ENCODE data around the gene MGRN1. TPM values are rescaled to one million over a fixed set of nuclear protein-coding genes. Genes with fewer than 3 reads are reported as not detected.

Gene MGRN1
- total and polyA plus RNA-seq, 2 donors (not counting 1 experiment from before 2014, with no cell fraction given), result 5.4 to 26.1 TPM

DNA sequence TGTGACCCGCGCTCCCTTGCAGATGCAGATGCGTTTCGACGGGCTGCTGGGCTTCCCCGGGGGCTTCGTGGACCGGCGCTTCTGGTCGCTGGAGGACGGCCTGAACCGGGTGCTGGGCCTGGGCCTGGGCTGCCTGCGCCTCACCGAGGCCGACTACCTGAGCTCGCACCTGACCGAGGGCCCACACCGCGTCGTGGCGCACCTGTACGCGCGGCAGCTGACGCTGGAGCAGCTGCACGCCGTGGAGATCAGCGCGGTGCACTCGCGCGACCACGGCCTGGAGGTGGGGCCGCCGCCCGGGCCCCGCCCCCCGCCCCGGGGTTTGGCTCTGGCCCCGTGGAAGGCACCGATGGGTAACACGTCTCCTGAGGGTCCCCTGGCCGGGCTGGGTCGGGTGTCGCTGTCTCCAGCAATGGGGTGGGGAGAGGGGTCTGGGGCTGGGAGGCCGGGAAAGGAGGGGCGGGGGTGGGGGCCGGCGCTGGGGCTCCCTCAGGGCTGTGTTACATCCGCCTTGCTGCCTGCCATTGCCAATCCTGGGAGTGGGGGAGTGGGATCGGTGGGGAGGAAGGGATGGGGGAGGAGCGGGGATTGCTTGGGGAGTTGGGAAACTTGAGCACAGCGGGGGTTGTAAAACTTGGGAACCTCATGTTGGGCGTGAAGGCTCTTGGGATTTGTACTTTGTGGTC lies 69.5 kb downstream of the MGRN1 start:
- H3K27ac ChIP-seq (ENCODE audit: insufficient read depth, low read length), result peak overlapping the region; percentile 53
- peak overlapping the region; percentile 68 for H3K4me2 ChIP-seq (ENCODE audit: extremely low read depth, insufficient read depth, low read length)
- H3K79me2 ChIP-seq (ENCODE audit: control insufficient read depth, insufficient read depth, low read length), result peaks cover 4% of the 10 kb centered on the region

DNA sequence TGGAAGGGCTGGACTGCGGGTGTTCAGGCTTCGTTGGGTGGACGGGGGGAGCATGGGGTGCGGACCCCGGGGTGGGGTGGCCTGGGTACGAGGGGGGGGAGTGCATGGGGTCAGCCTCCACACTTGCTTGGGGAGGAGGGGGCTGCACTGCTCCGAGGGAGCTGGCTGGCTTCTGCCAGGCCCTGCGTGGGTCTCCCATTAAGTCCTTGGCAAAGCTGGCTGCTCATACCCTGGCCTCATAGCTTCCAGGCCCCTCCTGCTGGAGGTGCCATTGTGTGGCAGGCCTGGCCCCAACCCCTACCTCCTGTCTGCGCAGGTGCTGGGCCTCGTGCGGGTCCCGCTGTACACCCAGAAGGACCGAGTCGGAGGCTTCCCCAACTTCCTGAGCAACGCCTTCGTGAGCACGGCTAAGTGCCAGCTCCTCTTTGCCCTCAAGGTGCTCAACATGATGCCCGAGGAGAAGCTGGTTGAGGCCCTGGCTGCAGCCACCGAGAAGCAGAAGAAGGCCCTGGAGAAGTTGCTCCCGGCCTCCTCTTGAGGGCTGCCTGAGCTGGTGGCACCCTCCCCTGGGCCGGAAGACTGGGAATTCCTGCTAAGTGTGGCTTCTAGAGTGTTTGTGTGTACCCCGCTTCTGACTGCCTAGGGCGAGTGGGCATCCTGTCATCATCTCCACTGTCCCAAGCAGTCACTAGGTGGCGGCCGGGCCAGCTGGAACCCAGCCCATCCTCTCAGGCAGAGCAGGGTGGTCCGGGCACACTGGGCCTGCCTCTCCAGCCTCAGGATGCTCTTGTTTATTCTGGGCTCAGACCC lies 70.2 kb downstream of the MGRN1 start:
- no peak for DNase-seq (ENCODE audit: low read depth in 2 of 2)
- peaks cover 7% of the 10 kb centered on the region for H3K4me1 ChIP-seq (ENCODE audit: control insufficient read depth, extremely low read depth, insufficient read depth, low read length)
- no peak overlapping the region for H2AFZ ChIP-seq (ENCODE audit: low read length)
- H4K20me1 ChIP-seq (ENCODE audit: control insufficient read depth, extremely low read depth, insufficient read depth, low read length), result no peaks in the 10 kb centered on the region
- no peaks in the 10 kb centered on the region for H3K27me3 ChIP-seq (ENCODE audit: control insufficient read depth, insufficient read depth, low read length)
- TF ChIP-seq EZH2 (IDR thresholded peaks at IDR 0.05; ENCODE audit: low read length, missing control alignments), result no peak
- TF ChIP-seq, protein P1, sequence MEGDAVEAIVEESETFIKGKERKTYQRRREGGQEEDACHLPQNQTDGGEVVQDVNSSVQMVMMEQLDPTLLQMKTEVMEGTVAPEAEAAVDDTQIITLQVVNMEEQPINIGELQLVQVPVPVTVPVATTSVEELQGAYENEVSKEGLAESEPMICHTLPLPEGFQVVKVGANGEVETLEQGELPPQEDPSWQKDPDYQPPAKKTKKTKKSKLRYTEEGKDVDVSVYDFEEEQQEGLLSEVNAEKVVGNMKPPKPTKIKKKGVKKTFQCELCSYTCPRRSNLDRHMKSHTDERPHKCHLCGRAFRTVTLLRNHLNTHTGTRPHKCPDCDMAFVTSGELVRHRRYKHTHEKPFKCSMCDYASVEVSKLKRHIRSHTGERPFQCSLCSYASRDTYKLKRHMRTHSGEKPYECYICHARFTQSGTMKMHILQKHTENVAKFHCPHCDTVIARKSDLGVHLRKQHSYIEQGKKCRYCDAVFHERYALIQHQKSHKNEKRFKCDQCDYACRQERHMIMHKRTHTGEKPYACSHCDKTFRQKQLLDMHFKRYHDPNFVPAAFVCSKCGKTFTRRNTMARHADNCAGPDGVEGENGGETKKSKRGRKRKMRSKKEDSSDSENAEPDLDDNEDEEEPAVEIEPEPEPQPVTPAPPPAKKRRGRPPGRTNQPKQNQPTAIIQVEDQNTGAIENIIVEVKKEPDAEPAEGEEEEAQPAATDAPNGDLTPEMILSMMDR (conservative IDR thresholded peaks at IDR 0.05 in 1 of 2, IDR thresholded peaks at IDR 0.05 in 1 of 2; ENCODE audit: low read depth in 1 of 2, low read length in 2 of 2), result peak in 1 of 2 donors; percentile 10
- H3K4me3 ChIP-seq (replicated peaks in 1 of 4; ENCODE audit: control extremely low read depth in 1 of 4, insufficient read depth in 1 of 4, low read depth in 3 of 4, low read length in 4 of 4), result peak overlapping the region in 3 of 4 experiments; percentile 60 to 80 (median 71)
- H3K79me2 ChIP-seq (ENCODE audit: control insufficient read depth, insufficient read depth, low read length), result peaks cover 4% of the 10 kb centered on the region
- H3K36me3 ChIP-seq (ENCODE audit: control insufficient read depth, insufficient read depth, low read length), result peaks cover 28% of the 10 kb centered on the region
- peak overlapping the region; percentile 14 for H3K27ac ChIP-seq (ENCODE audit: insufficient read depth, low read length)
- peak overlapping the region; percentile 68 for H3K4me2 ChIP-seq (ENCODE audit: extremely low read depth, insufficient read depth, low read length)
- no peaks in the 10 kb centered on the region for H3K9me3 ChIP-seq (ENCODE audit: control insufficient read depth, insufficient read depth, low read depth, low read length)
- H3K9ac ChIP-seq (ENCODE audit: insufficient read depth, low read length), result no peak overlapping the region

More for the DNA sequence above, 69.5 kb downstream of the MGRN1 start:
- H2AFZ ChIP-seq (ENCODE audit: low read length), result no peak overlapping the region
- H3K4me1 ChIP-seq (ENCODE audit: control insufficient read depth, extremely low read depth, insufficient read depth, low read length), result peaks cover 7% of the 10 kb centered on the region
- peak; percentile 55 to 67 for DNase-seq (ENCODE audit: low read depth in 2 of 2)
- H3K9ac ChIP-seq (ENCODE audit: insufficient read depth, low read length), result peak overlapping the region; percentile 90
- H3K36me3 ChIP-seq (ENCODE audit: control insufficient read depth, insufficient read depth, low read length), result peaks cover 26% of the 10 kb centered on the region
- no peaks in the 10 kb centered on the region for H3K27me3 ChIP-seq (ENCODE audit: control insufficient read depth, insufficient read depth, low read length)
- no peaks in the 10 kb centered on the region for H4K20me1 ChIP-seq (ENCODE audit: control insufficient read depth, extremely low read depth, insufficient read depth, low read length)
- TF ChIP-seq, protein P1 (conservative IDR thresholded peaks at IDR 0.05 in 1 of 2, IDR thresholded peaks at IDR 0.05 in 1 of 2; ENCODE audit: low read depth in 1 of 2, low read length in 2 of 2), result no peak
- TF ChIP-seq EZH2 (IDR thresholded peaks at IDR 0.05; ENCODE audit: low read length, missing control alignments), result no peak
- peak overlapping the region; percentile 60 to 82 (median 76) for H3K4me3 ChIP-seq (replicated peaks in 1 of 4; ENCODE audit: control extremely low read depth in 1 of 4, insufficient read depth in 1 of 4, low read depth in 3 of 4, low read length in 4 of 4)
- H3K9me3 ChIP-seq (ENCODE audit: control insufficient read depth, insufficient read depth, low read depth, low read length), result no peaks in the 10 kb centered on the region

DNA sequence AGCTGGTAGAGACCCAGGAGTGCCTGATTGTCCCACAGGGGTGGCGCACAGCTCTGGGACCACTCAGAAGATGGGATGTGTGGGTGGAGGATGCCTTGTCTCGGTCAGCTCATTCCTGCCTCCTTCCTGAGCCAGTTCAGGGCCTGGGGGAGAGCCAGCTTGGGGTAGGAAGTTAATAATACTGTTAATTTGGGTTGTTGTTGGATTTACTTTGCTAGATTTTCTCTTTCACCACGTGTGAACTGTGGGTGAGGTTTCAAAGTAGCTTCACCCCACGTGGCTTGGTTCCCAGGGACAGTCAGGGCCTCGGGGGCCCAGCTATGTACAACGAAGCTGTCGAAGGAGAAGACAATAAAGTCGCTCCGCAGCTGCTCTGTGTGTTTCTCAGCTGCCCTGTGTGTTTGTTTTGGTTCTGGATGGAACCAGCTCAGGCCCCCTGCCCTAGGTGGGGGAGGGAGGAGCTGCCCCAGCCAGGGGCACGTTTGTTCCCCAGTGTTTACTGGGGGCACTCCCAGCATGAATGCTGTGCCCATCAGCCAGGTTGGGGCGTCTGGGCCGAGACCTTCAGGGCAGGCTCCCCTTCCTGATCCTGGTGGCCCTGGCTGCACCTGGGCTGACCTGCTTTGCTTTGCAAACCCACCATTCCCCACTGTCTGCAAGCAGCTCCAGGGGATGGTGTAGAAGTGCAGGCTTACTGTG lies 71.0 kb downstream of the MGRN1 start:
- Histone ChIP-seq H3K27me3 (ENCODE audit: control insufficient read depth, insufficient read depth, low read length) (no peaks in the 10 kb centered on the region), H3K27ac (ENCODE audit: insufficient read depth, low read length) (peak overlapping the region; percentile 20), H3K4me2 (ENCODE audit: extremely low read depth, insufficient read depth, low read length) (no peak overlapping the region), H3K79me2 (ENCODE audit: control insufficient read depth, insufficient read depth, low read length) (peaks cover 4% of the 10 kb centered on the region), H3K4me3 (replicated peaks in 1 of 4; ENCODE audit: control extremely low read depth in 1 of 4, insufficient read depth in 1 of 4, low read depth in 3 of 4, low read length in 4 of 4) (no peak overlapping the region), H4K20me1 (ENCODE audit: control insufficient read depth, extremely low read depth, insufficient read depth, low read length) (no peaks in the 10 kb centered on the region), H2AFZ (ENCODE audit: low read length) (no peak overlapping the region), H3K4me1 (ENCODE audit: control insufficient read depth, extremely low read depth, insufficient read depth, low read length) (peaks cover 7% of the 10 kb centered on the region), H3K9ac (ENCODE audit: insufficient read depth, low read length) (no peak overlapping the region), H3K9me3 (ENCODE audit: control insufficient read depth, insufficient read depth, low read depth, low read length) (no peaks in the 10 kb centered on the region), H3K36me3 (ENCODE audit: control insufficient read depth, insufficient read depth, low read length) (peaks cover 29% of the 10 kb centered on the region)
- no peak for TF ChIP-seq EZH2 (IDR thresholded peaks at IDR 0.05; ENCODE audit: low read length, missing control alignments)
- TF ChIP-seq, protein P1 (conservative IDR thresholded peaks at IDR 0.05 in 1 of 2, IDR thresholded peaks at IDR 0.05 in 1 of 2; ENCODE audit: low read depth in 1 of 2, low read length in 2 of 2), result no peak
- no peak for DNase-seq (ENCODE audit: low read depth in 2 of 2)

All from fibroblast of lung (primary cell).